ENCODE results near the gene DCP1A.

The DCP1A gene

DNA sequence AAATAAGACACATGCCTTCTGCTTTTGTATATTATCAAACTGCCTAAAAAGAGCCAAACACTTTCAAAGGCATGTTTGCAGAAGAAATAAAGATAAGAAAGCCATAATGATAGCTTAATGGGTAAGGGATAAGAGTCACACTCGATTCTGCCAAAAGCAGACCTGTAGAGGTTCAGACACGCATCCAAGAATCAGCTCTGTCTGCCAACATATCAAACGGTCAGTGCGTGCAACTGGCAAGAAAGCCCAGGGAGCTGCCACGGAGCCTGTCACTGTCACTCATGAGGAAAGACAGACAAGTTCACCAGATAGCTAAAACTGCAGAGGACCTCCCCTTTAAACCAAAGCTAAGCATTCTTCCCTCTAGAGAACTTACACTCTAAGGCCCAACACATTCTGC, 23.2 kb downstream of the DCP1A start:
- 61% methylated on average over 5 of the region's 5 CpGs for WGBS
- DNase-seq: peak; percentile 7
- Histone ChIP-seq H3K9me3 (ENCODE audit: control insufficient read depth, low read length) (no peaks in the 10 kb centered on the region), H2BK120ac (ENCODE audit: low read depth, low read length) (no peak overlapping the region), H2BK15ac (ENCODE audit: low read depth, poor library complexity, severe bottlenecking) (no peak overlapping the region), H3K18ac (ENCODE audit: low read depth in 1 of 2, low read length in 2 of 2) (no peak overlapping the region), H2AK5ac (ENCODE audit: low read length, severe bottlenecking) (no peak overlapping the region), H3K4me3 (ENCODE audit: insufficient read depth in 1 of 2, low read depth in 1 of 2, low read length in 2 of 2) (no peak overlapping the region), H3K4ac (ENCODE audit: low read depth in 1 of 2, low read length in 2 of 2) (no peak overlapping the region), H3K9ac (ENCODE audit: low read length) (no peak overlapping the region), H2AFZ (ENCODE audit: low read depth, low read length) (no peak overlapping the region), H2BK12ac (ENCODE audit: low read length in 2 of 2) (no peak overlapping the region), H4K8ac (ENCODE audit: low read length) (no peak overlapping the region), H4K91ac (ENCODE audit: low read length) (no peak overlapping the region), H3K27me3 (ENCODE audit: control insufficient read depth in 1 of 2, insufficient read depth in 1 of 2, low read length in 2 of 2) (no peaks in the 10 kb centered on the region), H3K79me1 (replicated peaks; ENCODE audit: low read length, poor library complexity, severe bottlenecking) (peaks cover 19% of the 10 kb centered on the region), H3K27ac (ENCODE audit: low read length, poor library complexity, severe bottlenecking) (no peak overlapping the region), H2BK5ac (ENCODE audit: low read depth, low read length, poor library complexity, severe bottlenecking) (no peak overlapping the region), H3K23ac (ENCODE audit: low read length in 2 of 2) (no peak overlapping the region), H3K4me1 (ENCODE audit: control insufficient read depth, insufficient read depth, low read depth, low read length) (no peaks in the 10 kb centered on the region), H3K4me2 (ENCODE audit: low read length, poor library complexity, severe bottlenecking) (no peak overlapping the region), H3K14ac (ENCODE audit: low read length in 2 of 2) (no peak overlapping the region), H3K36me3 (ENCODE audit: control insufficient read depth in 1 of 2, insufficient read depth in 2 of 2, low read depth in 1 of 2, low read length in 2 of 2) (peaks cover 6 to 36% of the 10 kb centered on the region in 2 experiments)

DNA sequence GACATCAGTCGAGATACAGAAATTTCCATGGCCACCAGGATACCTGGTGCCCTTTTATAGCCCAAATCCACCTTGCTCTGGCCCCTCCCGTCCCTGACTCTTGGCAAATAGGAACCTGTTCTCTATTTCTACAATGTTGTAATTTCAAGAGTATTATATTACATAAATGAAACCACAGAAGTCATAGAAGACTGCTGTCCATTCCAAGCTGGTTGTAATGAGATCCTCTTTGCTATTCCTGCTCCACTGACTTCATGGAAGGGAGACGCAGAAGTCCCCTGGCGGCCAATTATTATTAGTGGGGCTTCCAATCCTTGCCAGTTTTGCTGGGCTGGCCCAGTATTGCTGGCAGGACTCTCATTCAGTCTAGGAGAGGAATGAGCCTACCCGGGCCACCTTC, 26.6 kb downstream of the DCP1A start:
- DNase-seq: no peak
- H3K4me3 ChIP-seq (ENCODE audit: insufficient read depth in 1 of 2, low read depth in 1 of 2, low read length in 2 of 2): no peak overlapping the region
- peaks cover 1% of the 10 kb centered on the region for H3K4me1 ChIP-seq (ENCODE audit: control insufficient read depth, insufficient read depth, low read depth, low read length)
- H4K91ac ChIP-seq (ENCODE audit: low read length): no peak overlapping the region
- no peaks in the 10 kb centered on the region for H3K9me3 ChIP-seq (ENCODE audit: control insufficient read depth, low read length)
- no peak overlapping the region for H2AK5ac ChIP-seq (ENCODE audit: low read length, severe bottlenecking)
- H3K18ac ChIP-seq (ENCODE audit: low read depth in 1 of 2, low read length in 2 of 2): no peak overlapping the region
- WGBS: 96% methylated on average over 4 of the region's 5 CpGs
- H3K4me2 ChIP-seq (ENCODE audit: low read length, poor library complexity, severe bottlenecking): no peak overlapping the region
- no peaks in the 10 kb centered on the region for H3K27me3 ChIP-seq (ENCODE audit: control insufficient read depth in 1 of 2, insufficient read depth in 1 of 2, low read length in 2 of 2)
- H2BK12ac ChIP-seq (ENCODE audit: low read length in 2 of 2): no peak overlapping the region
- H3K36me3 ChIP-seq (ENCODE audit: control insufficient read depth in 1 of 2, insufficient read depth in 2 of 2, low read depth in 1 of 2, low read length in 2 of 2): peaks cover 13 to 37% of the 10 kb centered on the region in 2 experiments
- peaks cover 22% of the 10 kb centered on the region for H3K79me1 ChIP-seq (replicated peaks; ENCODE audit: low read length, poor library complexity, severe bottlenecking)
- no peak overlapping the region for H2BK120ac ChIP-seq (ENCODE audit: low read depth, low read length)
- no peak overlapping the region for H2BK5ac ChIP-seq (ENCODE audit: low read depth, low read length, poor library complexity, severe bottlenecking)
- no peak overlapping the region for H3K23ac ChIP-seq (ENCODE audit: low read length in 2 of 2)
- H2AFZ ChIP-seq (ENCODE audit: low read depth, low read length): no peak overlapping the region
- H3K14ac ChIP-seq (ENCODE audit: low read length in 2 of 2): no peak overlapping the region
- no peak overlapping the region for H4K8ac ChIP-seq (ENCODE audit: low read length)
- no peak overlapping the region for H3K9ac ChIP-seq (ENCODE audit: low read length)
- no peak overlapping the region for H2BK15ac ChIP-seq (ENCODE audit: low read depth, poor library complexity, severe bottlenecking)
- no peak overlapping the region for H3K27ac ChIP-seq (ENCODE audit: low read length, poor library complexity, severe bottlenecking)
- no peak overlapping the region for H3K4ac ChIP-seq (ENCODE audit: low read depth in 1 of 2, low read length in 2 of 2)

GRCh38 chr3:53318522-53318921, 28.8 kb downstream of the DCP1A start:
- Histone ChIP-seq H3K27me3 (ENCODE audit: control insufficient read depth in 1 of 2, insufficient read depth in 1 of 2, low read length in 2 of 2) (no peaks in the 10 kb centered on the region), H3K27ac (ENCODE audit: low read length, poor library complexity, severe bottlenecking) (peak overlapping the region; percentile 55), H4K8ac (ENCODE audit: low read length) (no peak overlapping the region), H3K9me3 (ENCODE audit: control insufficient read depth, low read length) (no peaks in the 10 kb centered on the region), H3K4me2 (ENCODE audit: low read length, poor library complexity, severe bottlenecking) (no peak overlapping the region), H4K91ac (ENCODE audit: low read length) (no peak overlapping the region), H2BK12ac (ENCODE audit: low read length in 2 of 2) (no peak overlapping the region), H3K4ac (ENCODE audit: low read depth in 1 of 2, low read length in 2 of 2) (no peak overlapping the region), H3K36me3 (ENCODE audit: control insufficient read depth in 1 of 2, insufficient read depth in 2 of 2, low read depth in 1 of 2, low read length in 2 of 2) (peaks cover 17 to 37% of the 10 kb centered on the region in 2 experiments), H3K9ac (ENCODE audit: low read length) (peak overlapping the region; percentile 46), H3K23ac (ENCODE audit: low read length in 2 of 2) (no peak overlapping the region), H2BK15ac (ENCODE audit: low read depth, poor library complexity, severe bottlenecking) (no peak overlapping the region), H3K14ac (ENCODE audit: low read length in 2 of 2) (no peak overlapping the region), H3K4me1 (ENCODE audit: control insufficient read depth, insufficient read depth, low read depth, low read length) (peaks cover 1% of the 10 kb centered on the region), H2AFZ (ENCODE audit: low read depth, low read length) (no peak overlapping the region), H3K4me3 (ENCODE audit: insufficient read depth in 1 of 2, low read depth in 1 of 2, low read length in 2 of 2) (no peak overlapping the region), H3K79me1 (replicated peaks; ENCODE audit: low read length, poor library complexity, severe bottlenecking) (peaks cover 23% of the 10 kb centered on the region), H3K18ac (ENCODE audit: low read depth in 1 of 2, low read length in 2 of 2) (no peak overlapping the region), H2AK5ac (ENCODE audit: low read length, severe bottlenecking) (no peak overlapping the region), H2BK120ac (ENCODE audit: low read depth, low read length) (no peak overlapping the region), H2BK5ac (ENCODE audit: low read depth, low read length, poor library complexity, severe bottlenecking) (no peak overlapping the region)
- no peak for DNase-seq
- 94% methylated on average over 3 of the region's 3 CpGs for WGBS

DNA sequence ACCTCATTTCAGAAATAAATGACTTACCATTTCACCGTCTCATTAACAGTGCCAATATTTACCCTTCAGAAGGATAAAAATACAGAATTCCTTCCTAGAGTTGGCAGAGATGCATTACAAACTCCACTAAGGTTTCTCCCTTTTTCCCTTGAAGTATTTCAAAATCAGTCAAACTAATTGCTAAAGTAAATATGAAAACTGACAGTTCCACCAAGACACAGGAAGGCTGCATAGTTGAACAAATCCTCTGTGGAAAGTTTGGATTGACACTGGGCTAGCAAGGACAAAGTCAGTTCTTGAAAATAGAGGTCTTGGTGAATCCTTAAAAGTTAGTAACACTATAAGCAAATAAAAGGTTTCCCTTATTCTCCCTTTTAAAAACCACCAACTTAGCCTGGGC, 34.5 kb downstream of the DCP1A start:
- peaks cover 27% of the 10 kb centered on the region for H3K79me1 ChIP-seq (replicated peaks; ENCODE audit: low read length, poor library complexity, severe bottlenecking)
- no peaks in the 10 kb centered on the region for H3K27me3 ChIP-seq (ENCODE audit: control insufficient read depth in 1 of 2, insufficient read depth in 1 of 2, low read length in 2 of 2)
- H3K23ac ChIP-seq (ENCODE audit: low read length in 2 of 2): no peak overlapping the region
- 98% methylated on average over 1 of the region's 1 CpG for WGBS
- no peak for DNase-seq
- H3K4ac ChIP-seq (ENCODE audit: low read depth in 1 of 2, low read length in 2 of 2): no peak overlapping the region
- no peak overlapping the region for H3K18ac ChIP-seq (ENCODE audit: low read depth in 1 of 2, low read length in 2 of 2)
- no peaks in the 10 kb centered on the region for H3K9me3 ChIP-seq (ENCODE audit: control insufficient read depth, low read length)
- no peak overlapping the region for H2BK15ac ChIP-seq (ENCODE audit: low read depth, poor library complexity, severe bottlenecking)
- H2BK12ac ChIP-seq (ENCODE audit: low read length in 2 of 2): no peak overlapping the region
- H2AK5ac ChIP-seq (ENCODE audit: low read length, severe bottlenecking): no peak overlapping the region
- no peak overlapping the region for H2BK5ac ChIP-seq (ENCODE audit: low read depth, low read length, poor library complexity, severe bottlenecking)
- H2AFZ ChIP-seq (ENCODE audit: low read depth, low read length): no peak overlapping the region
- no peak overlapping the region for H3K14ac ChIP-seq (ENCODE audit: low read length in 2 of 2)
- no peak overlapping the region for H3K27ac ChIP-seq (ENCODE audit: low read length, poor library complexity, severe bottlenecking)
- no peak overlapping the region for H3K4me3 ChIP-seq (ENCODE audit: insufficient read depth in 1 of 2, low read depth in 1 of 2, low read length in 2 of 2)
- H4K8ac ChIP-seq (ENCODE audit: low read length): no peak overlapping the region
- H4K91ac ChIP-seq (ENCODE audit: low read length): no peak overlapping the region
- no peak overlapping the region for H3K9ac ChIP-seq (ENCODE audit: low read length)
- peaks cover 31 to 70% of the 10 kb centered on the region in 2 experiments for H3K36me3 ChIP-seq (ENCODE audit: control insufficient read depth in 1 of 2, insufficient read depth in 2 of 2, low read depth in 1 of 2, low read length in 2 of 2)
- no peak overlapping the region for H3K4me2 ChIP-seq (ENCODE audit: low read length, poor library complexity, severe bottlenecking)
- H3K4me1 ChIP-seq (ENCODE audit: control insufficient read depth, insufficient read depth, low read depth, low read length): peaks cover 1% of the 10 kb centered on the region
- H2BK120ac ChIP-seq (ENCODE audit: low read depth, low read length): no peak overlapping the region
